Loucy (cell line): ENCODE data around the gene ARSI.

Source experiments
- CTCF ChIP-seq: fragments of 200-600 bp; sonication (generic); conservative IDR thresholded peaks from 2 replicates; pipeline ENCODE4 v1.5.1; 2014; ENCODE audit warnings: mild to moderate bottlenecking, antibody characterized with exemption, low read length
- EZH2phosphoT487 ChIP-seq: fragments of 200-600 bp; IDR thresholded peaks from 2 replicates; pipeline ENCODE4 v1.6.1; 2018; ENCODE audit warnings: antibody characterized with exemption, mild to moderate bottlenecking, moderate library complexity, borderline replicate concordance

GRCh38 chr5:150347451-150347850, 44.7 kb upstream of the ARSI start:
- no peak for TF ChIP-seq CTCF
- TF ChIP-seq EZH2phosphoT487, result no peak
